Endothelial cell of umbilical vein (primary cell): Measurements from ENCODE around the gene DIP2C. TPM values are rescaled to one million over a fixed set of nuclear protein-coding genes. Genes with fewer than 3 reads are reported as not detected.

Experiments
- BruUV-seq: library from RNA; stranded (reverse); fragments of 400-500 nt; replicated peaks from 2 replicates; lab custom pipeline; 2021; lab: Mats Ljungman, UMichigan
- CTCF ChIA-PET: fragments of 300-600, 350-600 bp; sonication (Branson Sonifier 250); formaldehyde crosslinking; loops from one replicate; lab custom pipeline; 2021; ENCODE audit warnings: antibody characterized with exemption, inconsistent platforms; lab: Charles Lee
- POLR2A ChIA-PET: fragments of 300-600, 350-600 bp; sonication (Branson Sonifier 250); formaldehyde crosslinking; loops from one replicate; lab custom pipeline; 2021; ENCODE audit warnings: antibody characterized with exemption, inconsistent platforms; lab: Charles Lee
- DNase-seq: peaks from one replicate; pipeline ENCODE4 v3.0.0-alpha.2; 2011; ENCODE audit warnings: low read depth, low spot score
- FAIRE-seq: peaks from 2 replicates; lab custom pipeline; 2011; peaks lifted over from hg19 to GRCh38; lab: Jason Lieb, UNC
- H2AFZ ChIP-seq: 2 replicates; pipeline ENCODE4 v1.6.0; 2012; ENCODE audit warnings: low read depth, low read length, control low read depth, inconsistent platforms
- H3K27ac ChIP-seq: 2 replicates; pipeline ENCODE4 v1.5.1; 2011; ENCODE audit warnings: low read depth, mild to moderate bottlenecking, control low read depth, low read length, moderate library complexity; ENCODE audit not compliant: insufficient read depth
- H3K27me3 ChIP-seq, 2 experiments: 2 replicates each; pipeline versions ENCODE4 v1.6.0 to v1.6.1; 2011; ENCODE audit warnings: low read length in 2 of 2, mixed read lengths in 1 of 2; ENCODE audit not compliant: control insufficient read depth in 2 of 2, insufficient read depth in 2 of 2
- H3K36me3 ChIP-seq, 2 experiments: 2 replicates in 1 of 2; 3 replicates in 1 of 2; pipeline ENCODE4 v1.5.1; 2011; ENCODE audit warnings: low read length in 2 of 2, mild to moderate bottlenecking in 1 of 2, moderate library complexity in 1 of 2; ENCODE audit not compliant: control insufficient read depth in 2 of 2, insufficient read depth in 2 of 2; ENCODE audit errors: extremely low read depth in 1 of 2
- H3K4me1 ChIP-seq: 3 replicates; pipeline ENCODE4 v1.5.1; 2011; ENCODE audit warnings: mild to moderate bottlenecking, low read length; ENCODE audit not compliant: control insufficient read depth, insufficient read depth; ENCODE audit errors: extremely low read depth
- H3K4me2 ChIP-seq: 2 replicates; pipeline ENCODE4 v1.6.1; 2011; ENCODE audit warnings: low read length, control low read depth, mixed read lengths; ENCODE audit not compliant: insufficient read depth
- H3K4me3 ChIP-seq, 3 experiments: fragments of 200-600 bp in 1 of 3; sonication (generic), shearing (Covaris generic) in 1 of 3; replicated peaks in 1 of 3; 2 replicates each; pipeline ENCODE4 v1.5.1; 2011 to 2016; ENCODE audit warnings: control low read depth in 3 of 3, low read length in 3 of 3, mild to moderate bottlenecking in 2 of 3, inconsistent platforms in 1 of 3, low read depth in 1 of 3, moderate library complexity in 1 of 3; ENCODE audit not compliant: insufficient read depth in 1 of 3
- H3K79me2 ChIP-seq: 2 replicates; pipeline ENCODE4 v1.6.0; 2012; ENCODE audit warnings: low read length, inconsistent platforms; ENCODE audit not compliant: control insufficient read depth, insufficient read depth
- H3K9ac ChIP-seq: replicated peaks from 2 replicates; pipeline ENCODE3; 2011; ENCODE audit warnings: low read length, control low read depth; ENCODE audit not compliant: insufficient read depth; ENCODE audit errors: extremely low read depth
- H3K9me1 ChIP-seq: replicated peaks from 3 replicates; pipeline ENCODE4 v1.6.0; 2011; ENCODE audit warnings: mild to moderate bottlenecking, low read length; ENCODE audit not compliant: control insufficient read depth, insufficient read depth; ENCODE audit errors: extremely low read depth
- H3K9me3 ChIP-seq: replicated peaks from 2 replicates; pipeline ENCODE4 v1.5.1; 2012; ENCODE audit warnings: low read length, inconsistent platforms; ENCODE audit not compliant: control insufficient read depth, insufficient read depth
- H4K20me1 ChIP-seq: replicated peaks from 2 replicates; pipeline ENCODE3; 2011; ENCODE audit warnings: mild to moderate bottlenecking, low read length; ENCODE audit not compliant: control insufficient read depth, insufficient read depth; ENCODE audit errors: extremely low read depth
- EZH2 ChIP-seq: IDR thresholded peaks from 2 replicates; pipeline ENCODE4 v1.6.1; 2012; ENCODE audit warnings: borderline replicate concordance, low read depth, mild to moderate bottlenecking, moderate library complexity, low read length, inconsistent platforms; ENCODE audit not compliant: severe bottlenecking
- FOS ChIP-seq: IDR thresholded peaks from 2 replicates; pipeline ENCODE4 v1.6.1; 2011; ENCODE audit warnings: mild to moderate bottlenecking, low read length, moderate library complexity, borderline replicate concordance; ENCODE audit not compliant: insufficient read depth
- GATA2 ChIP-seq: IDR thresholded peaks from 2 replicates; pipeline ENCODE4 v1.7.0; 2011; ENCODE audit warnings: low read depth, mild to moderate bottlenecking, moderate library complexity, mixed read lengths, low read length; ENCODE audit not compliant: insufficient read length, insufficient read depth
- JUN ChIP-seq: IDR thresholded peaks from 2 replicates; pipeline ENCODE4 v1.6.1; 2011; ENCODE audit warnings: borderline replicate concordance, low read depth; ENCODE audit not compliant: insufficient read length, insufficient read depth
- MAX ChIP-seq: IDR thresholded peaks from 2 replicates; pipeline ENCODE4 v1.6.1; 2011; ENCODE audit not compliant: insufficient read depth, insufficient read length
- MYC ChIP-seq: IDR thresholded peaks from one replicate; pipeline ENCODE4 v1.6.1; 2011; ENCODE audit warnings: mild to moderate bottlenecking, low read depth, low read length
- POLR2A ChIP-seq: IDR thresholded peaks from 2 replicates; pipeline ENCODE4 v1.6.1; 2012; ENCODE audit warnings: low read depth, mild to moderate bottlenecking, control low read depth, low read length
- POLR2AphosphoS5 ChIP-seq: IDR thresholded peaks from 2 replicates; pipeline ENCODE4 v1.6.1; 2012; ENCODE audit warnings: low read depth, mild to moderate bottlenecking, control low read depth, low read length, moderate library complexity; ENCODE audit not compliant: insufficient read depth
- dilution Hi-C: fragments of 300-500 bp; cut with MboI; formaldehyde crosslinking; loops from one replicate; pipeline ENCODE4 v1.15.0; 2019; ENCODE audit warnings: low sequenced_read_pairs; ENCODE audit not compliant: extremely low pct_ligation_motif_present
- intact Hi-C: fragments of 100-400 bp; cut with micrococcal nuclease; formaldehyde crosslinking; loops from one replicate; pipeline ENCODE4 v1.10.0; 2022
- polyA plus RNA-seq, 4 experiments: library from polyadenylated mRNA; depleted of rRNA in 3 of 4; stranded (reverse) in 3 of 4; unstranded in 1 of 4; fragments of >200 nt; gene quantifications; 2 replicates each; pipeline versions ENCODE4 v1.2.1 to v1.2.3, GENCODE V29; 2011 to 2012; ENCODE audit warnings: missing spikeins in 1 of 4
- total RNA-seq: library from RNA; stranded (reverse); gene quantifications from 2 replicates; pipeline ENCODE4 v1.2.3, GENCODE V29; 2021
- TF ChIP-seq, protein P1 (sequence below), 2 donors: IDR thresholded peaks; 1 replicate in 1 of 2; 2 replicates in 1 of 2; pipeline ENCODE4 v1.5.1; 2011; ENCODE audit warnings: low read length in 2 of 2, mild to moderate bottlenecking in 2 of 2, moderate library complexity in 2 of 2, control low read depth in 1 of 2, inconsistent platforms in 1 of 2, low read depth in 1 of 2; ENCODE audit not compliant: insufficient read depth in 1 of 2; ENCODE audit errors: extremely low read depth in 1 of 2

The DIP2C gene
- total and polyA plus RNA-seq, 2 donors (not counting 3 experiments of a cell fraction or from before 2014, with no cell fraction given) = 3.6 to 10.7 TPM

DNA sequence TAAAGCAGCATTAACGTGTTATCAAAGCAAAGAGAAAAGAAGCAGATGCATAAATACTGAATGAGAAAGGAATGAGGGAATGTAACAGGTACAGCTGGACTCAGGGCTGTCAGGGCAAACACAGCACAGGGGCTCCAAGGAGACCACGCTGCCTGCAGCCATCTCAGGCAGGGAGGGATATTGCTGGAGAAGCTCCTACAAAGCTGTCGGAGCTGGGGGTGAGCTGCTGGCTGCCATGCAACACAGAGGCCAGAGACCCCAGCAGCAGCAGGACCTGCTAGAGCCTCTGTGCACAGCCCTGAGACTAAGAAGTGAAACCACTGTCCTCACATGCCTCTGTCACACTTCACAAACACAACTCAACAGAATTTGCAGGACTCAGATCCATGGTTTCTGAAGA lies 235.8 kb downstream of the DIP2C start:
- Histone ChIP-seq H3K9me3 (no peaks in the 10 kb centered on the region), H3K79me2 (no peaks in the 10 kb centered on the region), H2AFZ (no peak overlapping the region), H3K36me3 (no peaks in the 10 kb centered on the region), H3K4me3 (no peak overlapping the region), H3K9me1 (no peaks in the 10 kb centered on the region), H3K4me2 (no peak overlapping the region), H3K4me1 (peaks cover 3% of the 10 kb centered on the region), H3K9ac (no peak overlapping the region), H4K20me1 (no peaks in the 10 kb centered on the region), H3K27me3 (no peaks in the 10 kb centered on the region), H3K27ac (no peak overlapping the region)
- FAIRE-seq (no peak), DNase-seq (no peak)
- ChIA-PET CTCF (no interaction called here), POLR2A (no interaction called here)
- dilution Hi-C loops = no loop called here
- BruUV-seq = no TSS peak
- TF ChIP-seq, protein P1, sequence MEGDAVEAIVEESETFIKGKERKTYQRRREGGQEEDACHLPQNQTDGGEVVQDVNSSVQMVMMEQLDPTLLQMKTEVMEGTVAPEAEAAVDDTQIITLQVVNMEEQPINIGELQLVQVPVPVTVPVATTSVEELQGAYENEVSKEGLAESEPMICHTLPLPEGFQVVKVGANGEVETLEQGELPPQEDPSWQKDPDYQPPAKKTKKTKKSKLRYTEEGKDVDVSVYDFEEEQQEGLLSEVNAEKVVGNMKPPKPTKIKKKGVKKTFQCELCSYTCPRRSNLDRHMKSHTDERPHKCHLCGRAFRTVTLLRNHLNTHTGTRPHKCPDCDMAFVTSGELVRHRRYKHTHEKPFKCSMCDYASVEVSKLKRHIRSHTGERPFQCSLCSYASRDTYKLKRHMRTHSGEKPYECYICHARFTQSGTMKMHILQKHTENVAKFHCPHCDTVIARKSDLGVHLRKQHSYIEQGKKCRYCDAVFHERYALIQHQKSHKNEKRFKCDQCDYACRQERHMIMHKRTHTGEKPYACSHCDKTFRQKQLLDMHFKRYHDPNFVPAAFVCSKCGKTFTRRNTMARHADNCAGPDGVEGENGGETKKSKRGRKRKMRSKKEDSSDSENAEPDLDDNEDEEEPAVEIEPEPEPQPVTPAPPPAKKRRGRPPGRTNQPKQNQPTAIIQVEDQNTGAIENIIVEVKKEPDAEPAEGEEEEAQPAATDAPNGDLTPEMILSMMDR (IDR thresholded peaks at IDR 0.05; ENCODE audit: extremely low read depth in 1 of 2, insufficient read depth in 1 of 2, low read depth in 1 of 2, low read length in 2 of 2) = no peak
- TF ChIP-seq JUN = no peak
- TF ChIP-seq GATA2 = no peak
- no peak for TF ChIP-seq POLR2A
- no peak for TF ChIP-seq MAX
- TF ChIP-seq EZH2 = no peak
- no peak for TF ChIP-seq FOS
- no peak for TF ChIP-seq POLR2AphosphoS5
- TF ChIP-seq MYC = no peak
- intact Hi-C loops = loop anchor here (10.0 kb wide), 1 partner anchor 189 kb away; no protein-coding TSS in a partner anchor
